Middle frontal gyrus (tissue), 1 donor: Measurements from ENCODE around the gene FBXO47.
A peak's percentile ranks its signal among the peaks of the same experiment; 100 is the strongest.
"Not testable (repeated sequence)": the region's sequence is repeated elsewhere in the genome, so short reads cannot be mapped to it uniquely, and the experiment has no call there.

Experiments used
- DNase-seq: peaks from one replicate; pipeline ENCODE4 v3.0.0-alpha.2; 2015; ENCODE audit warnings: low spot score; ENCODE audit errors: extremely low spot score

Gene FBXO47

DNA sequence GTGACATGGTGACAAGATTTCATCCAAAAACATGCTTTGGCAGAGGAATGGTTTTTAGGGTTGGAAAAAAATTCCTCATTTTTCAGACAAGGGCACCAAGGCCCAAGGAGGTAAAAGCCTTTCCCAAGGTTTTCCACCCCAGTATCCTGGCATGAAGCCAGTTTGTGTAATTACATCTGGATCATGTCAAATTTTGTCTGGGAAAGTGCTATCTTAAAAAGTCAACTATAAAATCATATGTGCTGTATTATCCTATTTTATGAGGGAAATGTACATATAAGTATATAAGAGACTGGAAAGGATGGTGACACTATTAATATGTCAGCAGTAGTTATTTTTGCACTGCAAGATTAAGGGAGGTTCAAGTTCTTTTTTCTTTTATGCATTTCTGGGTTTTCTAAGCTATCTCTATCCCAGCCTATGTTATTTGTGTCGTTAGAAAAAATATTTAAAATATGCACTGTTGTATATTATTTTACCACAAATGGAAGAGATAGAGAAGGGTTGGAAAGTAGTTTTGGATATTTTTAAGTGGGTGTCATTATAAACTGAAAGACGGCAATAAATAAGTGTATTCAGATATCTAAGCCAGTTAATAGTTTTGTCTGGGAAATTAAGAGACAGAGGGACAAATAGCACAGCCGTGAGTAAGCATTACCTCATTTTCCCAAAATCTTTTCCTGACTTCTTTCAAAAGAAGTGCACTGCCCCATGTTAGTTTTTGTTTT is 13.5 kb upstream of the FBXO47 start:
- no peak for DNase-seq

DNA sequence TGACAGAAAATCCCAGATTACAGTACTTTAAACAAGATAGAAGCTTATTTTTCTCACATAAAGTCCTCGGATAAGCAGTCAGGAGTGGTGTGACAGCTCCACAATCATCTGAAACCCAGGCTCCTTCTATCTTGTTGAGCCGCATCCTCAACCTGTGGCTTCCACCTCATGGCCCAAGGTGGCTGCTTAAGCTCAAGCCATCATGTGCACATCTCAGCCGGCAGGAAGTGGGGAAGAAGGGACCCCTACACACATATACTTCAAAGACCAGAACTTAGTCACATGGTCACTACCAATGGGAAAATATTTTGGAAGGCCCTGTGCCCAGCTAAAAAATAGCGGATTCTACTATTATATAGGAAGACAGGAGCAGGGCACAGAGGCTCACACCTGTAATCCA is 11.0 kb upstream of the FBXO47 start:
- no peak for DNase-seq

DNA sequence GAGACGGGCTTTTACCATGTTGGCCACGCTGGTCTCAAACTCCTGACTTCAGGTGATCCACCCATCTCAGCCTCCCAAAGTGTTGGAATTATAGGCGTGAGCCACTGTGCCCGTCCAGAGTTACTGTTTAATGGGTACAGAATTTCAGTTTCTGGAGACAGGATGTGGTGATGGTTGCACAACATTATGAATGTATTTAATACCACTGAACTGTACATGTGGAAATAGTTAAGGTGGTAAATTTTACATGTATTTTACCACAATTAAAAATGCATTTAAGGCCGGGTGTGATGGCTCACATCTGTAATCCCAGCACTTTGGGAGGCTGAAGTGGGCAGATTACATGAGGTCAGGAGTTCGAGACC is 9.0 kb upstream of the FBXO47 start:
- not testable (repeated sequence) for DNase-seq

DNA sequence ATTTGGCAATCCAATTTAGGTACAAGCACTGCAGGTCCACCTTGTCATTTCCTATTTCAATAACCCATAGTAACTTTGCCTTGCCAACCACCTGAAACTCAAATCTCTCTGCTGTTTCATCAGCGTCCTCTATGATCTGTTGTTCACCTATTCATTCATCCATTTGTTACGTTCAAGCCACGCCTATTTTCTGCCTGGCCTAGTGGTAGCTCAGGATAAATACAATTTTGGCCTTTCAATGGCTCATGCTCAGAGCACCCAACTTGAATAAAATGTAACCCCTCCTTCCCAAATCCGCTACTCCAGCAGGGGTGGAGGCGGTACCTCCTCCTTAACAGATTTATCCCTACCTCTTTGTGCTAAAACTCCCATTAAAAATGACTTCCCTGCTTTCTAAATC is 3.6 kb upstream of the FBXO47 start:
- no peak for DNase-seq

DNA sequence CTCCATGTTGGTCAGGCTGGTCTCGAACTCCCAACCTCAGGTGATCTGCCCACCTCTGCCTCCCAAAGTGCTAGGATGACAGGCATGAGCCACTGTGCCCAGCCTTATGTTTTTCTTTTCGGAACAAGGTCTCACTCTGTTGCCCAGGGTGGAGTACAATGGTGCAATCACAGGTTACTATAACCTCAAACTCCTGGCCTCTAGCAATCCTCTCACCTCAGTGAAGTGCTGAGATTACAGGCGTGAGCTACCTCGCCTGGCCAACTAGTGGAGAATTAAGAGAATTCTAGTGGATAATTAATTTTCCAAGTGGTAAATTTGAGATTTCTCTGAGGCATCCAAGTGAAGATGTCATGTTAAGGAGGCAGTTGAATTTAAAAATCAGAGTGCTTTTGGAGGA is 2.9 kb upstream of the FBXO47 start:
- DNase-seq, result no peak

DNA sequence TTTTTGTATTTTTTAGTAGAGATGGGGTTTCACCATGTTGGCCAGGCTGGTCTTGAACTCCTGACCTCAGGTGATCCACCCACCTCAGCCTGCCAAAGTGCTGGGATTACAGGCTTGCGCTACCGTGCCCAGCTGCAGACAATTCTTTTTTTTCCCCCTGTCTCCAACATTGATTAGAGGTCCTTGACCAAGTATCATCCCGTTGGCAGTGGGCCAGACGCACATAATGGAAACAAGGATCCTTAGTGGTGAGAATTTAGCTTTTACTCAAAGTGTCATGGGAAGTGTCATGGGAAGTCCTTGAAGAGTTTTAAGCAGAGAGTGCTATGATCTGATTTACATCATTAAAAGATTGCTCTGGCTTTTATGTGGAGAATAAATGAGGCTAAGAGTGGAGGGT is 2.1 kb upstream of the FBXO47 start:
- no peak for DNase-seq

DNA sequence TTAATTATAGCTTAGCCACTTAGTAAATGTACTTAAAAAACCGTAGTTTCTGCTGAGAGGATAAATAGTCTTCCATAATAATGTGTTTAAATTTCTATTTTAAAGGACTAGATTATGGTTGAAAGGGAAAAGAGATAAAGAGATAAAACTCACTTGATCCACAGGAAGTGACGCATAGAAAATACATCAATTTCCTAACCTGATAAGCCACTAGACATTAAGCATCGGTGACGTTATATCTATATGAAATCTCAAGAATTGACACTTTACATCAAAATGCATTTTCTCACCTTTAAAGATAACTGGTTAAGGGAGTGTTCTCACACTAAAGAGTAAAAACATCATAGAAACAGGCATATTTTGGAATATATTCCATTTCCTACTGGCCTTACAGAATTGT is 5.8 kb downstream of the FBXO47 start:
- DNase-seq, result no peak

DNA sequence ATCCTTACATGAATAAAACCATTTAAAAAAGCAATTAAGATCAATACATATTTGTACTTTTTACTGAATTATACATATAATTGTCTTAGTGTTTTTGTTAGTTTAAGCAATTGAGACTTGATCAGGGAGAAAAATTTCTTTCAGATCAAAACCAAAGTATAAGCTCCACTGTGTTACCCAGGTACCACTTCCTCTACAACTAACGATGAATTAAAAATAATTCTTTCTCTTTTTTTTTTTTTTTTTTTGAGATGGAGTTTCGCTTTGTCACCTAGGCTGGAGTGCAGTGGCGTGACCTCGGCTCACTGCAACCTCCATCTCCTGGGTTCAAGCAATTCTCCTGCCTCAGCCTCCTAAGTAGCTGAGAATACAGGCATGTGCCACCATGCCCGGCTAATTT is 6.8 kb downstream of the FBXO47 start:
- no peak for DNase-seq

DNA sequence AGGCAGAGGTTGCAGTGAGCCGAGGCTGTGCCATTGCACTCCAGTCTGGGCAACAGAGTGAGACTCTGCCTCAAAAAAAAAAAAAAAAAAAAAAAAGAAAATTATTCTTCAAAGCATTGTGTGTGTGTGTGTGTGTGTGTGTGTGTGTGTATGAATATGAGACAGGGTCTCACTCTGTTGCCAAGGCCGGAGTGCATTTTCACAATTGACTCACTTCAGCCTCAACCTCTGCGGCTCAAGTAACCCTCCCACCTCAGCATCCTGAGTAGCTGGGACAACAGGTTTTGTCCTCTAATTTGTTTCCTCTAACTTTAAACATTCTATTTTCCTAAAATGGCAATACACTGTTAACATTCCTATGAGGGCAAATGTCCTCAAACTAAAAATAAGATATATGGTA is 7.7 kb downstream of the FBXO47 start:
- no peak for DNase-seq

DNA sequence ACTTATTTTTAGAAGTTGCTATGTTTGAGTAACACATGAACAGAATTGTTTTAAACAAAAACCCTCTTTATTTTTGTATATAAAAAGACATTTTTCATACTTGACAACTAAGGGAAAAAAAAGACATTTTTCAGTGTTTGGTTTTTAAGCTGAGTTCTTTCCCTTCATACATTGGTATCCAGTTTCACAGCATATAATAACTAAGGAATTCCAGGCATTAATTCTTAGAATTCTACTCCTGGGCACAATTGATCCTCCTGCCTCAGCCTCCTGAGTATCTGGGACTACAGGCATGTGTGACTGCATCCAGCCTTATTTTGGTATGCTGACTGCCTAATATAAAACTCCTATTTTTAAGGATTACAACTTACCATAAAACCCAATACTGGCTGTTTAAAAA is 8.4 kb downstream of the FBXO47 start:
- no peak for DNase-seq

DNA sequence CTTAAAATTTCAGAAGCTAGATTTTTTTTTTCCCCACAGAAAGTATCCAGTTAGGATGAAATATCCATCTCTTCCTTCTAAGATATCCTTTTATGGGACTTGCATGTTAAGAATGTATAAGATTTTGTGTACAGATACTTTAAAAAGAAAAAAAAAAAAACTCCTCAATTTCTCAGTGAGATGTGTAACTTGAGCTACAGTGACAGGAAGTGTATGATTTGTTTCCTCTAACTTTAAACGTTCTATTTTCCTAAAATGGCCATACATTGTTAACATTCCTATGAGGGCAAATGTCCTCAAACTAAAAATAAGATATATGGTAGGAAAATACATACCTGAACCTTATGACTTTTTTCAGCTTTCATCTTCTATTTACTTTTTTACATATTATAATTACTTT is 8.9 kb downstream of the FBXO47 start:
- no peak for DNase-seq

DNA sequence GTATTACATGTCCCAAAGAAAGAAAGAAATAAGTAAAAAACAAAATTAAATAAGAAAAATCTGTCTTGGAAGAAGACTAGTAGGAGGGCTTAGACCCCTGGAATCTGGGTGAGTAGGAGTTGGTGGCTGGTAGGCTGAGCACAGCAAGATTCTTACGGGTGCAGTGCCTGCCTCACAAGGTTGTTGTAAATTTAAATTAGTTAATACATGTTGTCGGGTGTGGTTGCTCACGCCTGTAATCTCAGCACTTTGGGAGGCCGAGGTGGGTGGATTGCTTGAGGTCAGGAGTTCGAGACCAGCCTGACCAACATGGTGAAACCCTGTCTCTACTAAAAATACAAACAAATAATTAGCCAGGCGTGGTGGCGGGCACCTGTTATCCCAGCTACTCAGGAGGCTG is 13.4 kb downstream of the FBXO47 start:
- DNase-seq, result not testable (repeated sequence)

DNA sequence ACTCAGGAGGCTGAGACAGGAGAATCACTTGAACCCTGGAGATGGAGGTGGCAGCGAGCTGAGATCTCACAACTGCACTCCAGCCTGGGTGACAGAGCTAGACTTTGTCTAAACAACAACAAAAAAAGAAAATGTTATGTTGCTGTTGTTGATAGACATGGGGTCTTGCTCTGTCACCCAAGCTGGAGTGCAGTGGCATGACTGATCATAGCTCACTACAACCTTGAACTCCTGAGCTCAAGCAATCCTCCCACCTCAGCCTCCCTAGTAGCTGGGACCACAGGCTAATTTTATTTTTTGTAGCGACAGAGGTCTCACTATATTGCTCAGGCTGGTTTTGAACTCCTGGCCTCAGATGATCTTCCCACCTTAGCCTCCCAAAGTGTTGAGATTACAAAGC is 20.0 kb downstream of the FBXO47 start:
- no peak for DNase-seq

DNA sequence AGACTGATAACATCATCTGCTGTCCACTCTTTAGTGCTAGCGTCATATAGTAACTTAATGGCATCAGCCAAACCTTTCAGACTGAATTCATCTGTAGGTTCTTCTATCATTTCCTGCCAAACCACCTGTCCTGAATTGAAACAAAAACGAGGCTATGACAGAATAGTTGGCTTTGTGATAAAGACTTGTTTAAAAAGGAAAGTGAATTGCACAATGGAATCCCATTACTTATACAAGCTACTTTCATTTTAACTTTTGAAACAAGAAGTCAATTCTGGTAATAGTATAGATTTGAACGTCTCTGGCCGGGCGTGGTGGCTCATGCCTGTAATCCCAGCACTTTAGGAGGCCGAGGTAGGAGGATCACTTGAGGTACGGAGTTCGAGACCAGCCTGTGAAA is 23.6 kb downstream of the FBXO47 start:
- no peak for DNase-seq

DNA sequence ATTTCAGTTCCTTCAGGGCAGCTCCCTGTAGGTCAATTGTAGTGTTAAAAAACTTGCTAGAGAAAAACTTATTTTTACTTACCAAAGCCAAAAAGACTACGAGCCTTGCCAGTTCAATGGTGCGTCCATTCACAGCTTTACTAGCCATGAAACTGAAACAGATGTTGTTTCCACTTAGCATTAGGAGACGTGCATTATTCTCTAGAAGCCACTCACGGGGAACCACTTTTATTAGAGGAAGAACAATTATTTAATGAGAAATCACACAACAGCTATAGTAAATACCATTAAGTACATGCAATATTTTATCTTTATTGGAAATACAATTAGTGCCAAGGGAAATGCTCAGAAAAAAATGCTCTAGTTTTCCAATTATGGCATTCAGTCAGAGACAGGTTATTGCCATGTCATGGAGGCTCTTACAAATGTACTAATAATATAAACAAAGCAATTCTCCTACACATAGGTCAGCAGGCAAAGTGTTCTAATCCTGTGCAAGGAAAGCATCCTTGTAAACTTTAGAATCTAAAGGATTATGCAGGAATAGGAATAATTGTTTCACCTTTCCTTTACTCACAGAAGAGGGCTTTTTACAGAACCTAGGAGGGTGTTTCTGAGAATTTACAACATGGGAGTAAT is 24.4 kb downstream of the FBXO47 start:
- no peak for DNase-seq

DNA sequence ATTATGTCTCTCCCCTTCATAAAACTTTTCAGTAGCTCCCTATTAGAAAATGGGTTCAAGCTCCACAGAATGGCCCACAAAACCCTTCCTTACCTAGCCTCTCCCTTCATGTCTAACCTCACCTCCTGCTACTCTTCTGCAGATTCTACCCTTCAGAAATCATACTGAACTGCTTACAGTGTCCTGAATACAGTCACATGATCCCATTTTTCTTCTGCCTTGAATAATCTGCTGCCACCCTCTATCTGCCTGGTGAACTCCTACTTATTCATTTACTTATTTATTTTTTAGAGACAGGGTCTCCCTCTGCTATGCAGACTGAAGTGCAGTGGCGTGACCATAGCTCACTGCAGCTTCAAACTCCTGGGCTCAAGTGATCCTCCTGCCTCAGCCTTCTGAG is 26.8 kb downstream of the FBXO47 start:
- no peak for DNase-seq

DNA sequence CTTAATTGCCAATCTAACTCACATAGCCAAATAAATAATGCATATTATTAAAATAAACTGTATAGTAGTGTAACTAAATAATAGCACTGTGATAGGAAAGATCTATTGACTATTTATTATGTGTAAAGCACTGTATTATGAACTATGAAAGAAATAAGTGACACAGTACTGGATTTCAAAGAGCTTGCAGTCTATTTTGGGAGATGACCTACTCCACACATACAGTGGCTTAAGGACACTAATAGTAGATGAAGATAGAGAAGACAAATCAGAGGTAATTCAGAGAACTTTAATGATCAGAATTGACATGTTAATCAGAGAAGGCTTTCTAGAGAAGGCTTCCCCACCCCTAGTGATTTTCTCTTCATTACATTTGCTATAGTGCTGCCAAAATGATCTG is 27.2 kb downstream of the FBXO47 start:
- no peak for DNase-seq

DNA sequence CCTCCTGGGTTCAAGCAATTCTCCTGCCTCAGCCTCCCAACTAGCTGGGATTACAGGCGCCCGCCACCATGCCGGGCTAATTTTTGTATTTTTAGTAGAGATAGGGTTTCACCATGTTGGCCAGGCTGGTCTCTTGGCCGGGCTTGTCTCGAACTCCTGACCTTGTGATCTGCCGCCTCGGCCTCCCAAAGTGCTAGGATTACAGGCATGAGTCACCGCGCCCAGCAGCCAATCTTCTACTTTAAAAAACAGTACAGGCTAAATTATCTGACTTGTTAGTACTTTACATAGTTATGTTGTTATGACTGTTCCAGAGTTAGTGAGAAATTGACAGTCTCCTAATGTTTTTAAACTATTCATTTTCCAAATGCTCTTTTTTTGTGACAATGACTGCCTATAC is 33.2 kb downstream of the FBXO47 start:
- DNase-seq, result not testable (repeated sequence)

DNA sequence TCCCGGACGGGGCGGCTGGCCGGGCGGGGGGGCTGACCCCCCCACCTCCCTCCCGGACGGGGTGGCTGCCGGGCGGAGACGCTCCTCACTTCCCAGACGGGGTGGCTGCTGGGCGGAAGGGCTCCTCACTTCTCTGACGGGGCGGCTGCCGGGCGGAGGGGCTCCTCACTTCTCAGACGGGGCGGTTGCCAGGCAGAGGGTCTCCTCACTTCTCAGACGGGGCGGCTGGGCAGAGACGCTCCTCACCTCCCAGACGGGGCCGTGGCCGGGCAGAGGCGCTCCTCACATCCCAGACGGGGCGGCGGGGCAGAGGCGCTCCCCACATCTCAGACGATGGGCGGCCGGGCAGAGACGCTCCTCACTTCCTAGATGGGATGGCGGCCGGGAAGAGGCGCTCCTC is 36.4 kb downstream of the FBXO47 start:
- DNase-seq, result not testable (repeated sequence)

DNA sequence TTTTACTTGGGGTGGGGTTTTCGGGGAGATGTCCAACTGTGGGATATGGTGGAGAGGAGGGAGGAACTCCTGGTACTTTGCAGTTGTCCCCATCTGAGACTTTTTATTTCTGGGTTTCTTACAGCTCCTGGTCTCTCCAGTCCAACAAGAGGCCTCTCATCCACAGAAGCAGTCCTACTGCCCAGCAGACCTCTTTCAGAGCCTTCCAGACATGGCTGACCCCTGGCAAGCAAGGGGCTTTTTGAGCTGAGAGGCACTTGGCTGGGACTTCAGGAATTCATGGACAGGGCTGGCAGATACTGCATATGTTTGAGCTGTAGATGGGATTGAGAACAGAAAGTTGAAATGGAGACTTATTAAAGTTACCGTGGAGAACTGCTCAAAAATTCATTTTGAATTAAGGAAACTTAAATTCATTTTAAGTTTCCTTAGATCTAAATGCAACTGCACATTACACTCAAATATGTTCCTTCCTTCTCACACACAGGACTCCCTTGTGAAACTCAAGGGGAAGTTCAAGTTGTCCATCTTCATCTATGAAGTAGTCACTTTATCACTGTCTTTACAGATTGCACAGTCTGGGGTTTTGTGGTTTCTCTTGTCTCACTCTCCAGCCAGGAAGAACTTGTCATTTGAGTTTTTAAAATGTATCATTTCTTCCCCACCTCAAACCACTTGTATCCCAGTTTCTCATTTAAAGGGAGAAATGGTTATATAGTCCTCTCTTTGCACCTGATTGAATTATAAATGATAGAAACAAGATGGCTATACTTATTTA is 40.7 kb downstream of the FBXO47 start:
- no peak for DNase-seq

DNA sequence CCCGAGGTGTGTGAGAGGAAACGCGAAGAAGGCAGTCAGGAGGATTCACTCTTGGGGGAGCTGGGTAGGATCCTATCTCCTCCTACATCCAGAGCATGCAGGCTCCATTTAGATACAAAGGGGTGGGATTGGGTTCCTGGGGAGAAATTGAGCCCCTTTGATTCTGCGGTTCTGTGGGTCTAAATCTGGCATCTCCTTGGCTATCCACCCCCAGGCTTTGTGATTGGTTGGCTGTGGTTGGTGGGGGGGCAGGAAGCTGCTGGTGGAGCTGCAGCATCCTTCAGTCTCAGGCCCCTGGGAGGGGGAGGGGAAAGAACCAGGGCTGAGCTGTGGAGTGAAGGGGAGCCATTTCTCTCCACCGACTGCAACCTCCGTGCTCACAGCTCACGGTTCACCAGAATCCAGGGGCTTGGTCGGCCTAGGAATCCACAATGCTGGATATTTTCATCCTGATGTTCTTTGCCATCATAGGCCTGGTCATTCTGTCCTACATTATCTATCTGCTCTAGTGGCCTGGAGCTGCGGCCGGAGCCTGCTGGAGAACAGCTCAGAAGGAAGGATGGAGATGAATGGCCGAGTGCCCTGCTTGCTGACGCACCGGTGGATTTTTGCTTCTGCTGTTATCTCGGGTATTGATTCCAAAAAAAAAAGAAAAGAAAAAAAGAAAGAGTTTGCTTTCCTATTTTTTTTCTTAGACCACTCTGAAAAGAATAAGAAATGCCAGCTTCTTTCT is 41.8 kb downstream of the FBXO47 start, which contains the start of gene LASP1NB:
Gene LASP1NB, plus strand, starts transcription at position 352 of the 733 bp plus-strand sequence.
- DNase-seq, result peak; percentile 79
